Trophoblast cell (in vitro differentiated cells and primary cell): Measurements from ENCODE around the gene TBL3.
A peak's percentile ranks its signal among the peaks of the same experiment; 100 is the strongest.

Experiments used
- DNase-seq, 2 donors: peaks; one replicate each; pipeline ENCODE4 v3.0.0-alpha.2; 2016
- H2AFZ ChIP-seq: 2 replicates; pipeline ENCODE4 v1.6.1; 2013; ENCODE audit warnings: low read length, moderate library complexity, mild to moderate bottlenecking; ENCODE audit not compliant: insufficient read depth, poor library complexity
- H2AK5ac ChIP-seq: 2 replicates; pipeline ENCODE4 v1.6.1; 2013; ENCODE audit warnings: mild to moderate bottlenecking, low read length
- H2BK120ac ChIP-seq: 2 replicates; pipeline ENCODE4 v1.6.1; 2013; ENCODE audit warnings: low read length, mild to moderate bottlenecking, moderate library complexity; ENCODE audit not compliant: insufficient read depth, poor library complexity
- H2BK12ac ChIP-seq: 2 replicates; pipeline ENCODE4 v1.6.1; 2013; ENCODE audit warnings: mild to moderate bottlenecking, low read length, moderate library complexity
- H2BK5ac ChIP-seq: 2 replicates; pipeline ENCODE4 v1.6.1; 2013; ENCODE audit warnings: low read length, low read depth, moderate library complexity, mild to moderate bottlenecking; ENCODE audit not compliant: poor library complexity
- H3K14ac ChIP-seq: 2 replicates; pipeline ENCODE4 v1.6.1; 2013; ENCODE audit warnings: mild to moderate bottlenecking, low read length
- H3K18ac ChIP-seq: 2 replicates; pipeline ENCODE4 v1.6.1; 2013; ENCODE audit warnings: mild to moderate bottlenecking, low read length
- H3K23ac ChIP-seq: 2 replicates; pipeline ENCODE4 v1.6.1; 2013; ENCODE audit warnings: low read length
- H3K27ac ChIP-seq: 2 replicates; pipeline ENCODE4 v1.5.1; 2013; ENCODE audit warnings: low read depth, mild to moderate bottlenecking, inconsistent platforms, low read length, moderate library complexity
- H3K27me3 ChIP-seq: 2 replicates; pipeline ENCODE4 v1.6.1; 2013; ENCODE audit warnings: inconsistent platforms, mild to moderate bottlenecking, low read length, moderate library complexity; ENCODE audit not compliant: insufficient read depth
- H3K36me3 ChIP-seq, 2 experiments: 1 replicate in 1 of 2; 2 replicates in 1 of 2; pipeline ENCODE4 v1.6.1; 2013; ENCODE audit warnings: low read length in 2 of 2, mild to moderate bottlenecking in 2 of 2, moderate library complexity in 1 of 2; ENCODE audit not compliant: insufficient read depth in 2 of 2, control insufficient read depth in 1 of 2
- H3K4ac ChIP-seq: 2 replicates; pipeline ENCODE4 v1.6.1; 2013; ENCODE audit warnings: low read depth, mild to moderate bottlenecking, low read length, moderate library complexity
- H3K4me1 ChIP-seq, 2 experiments: 1 replicate in 1 of 2; 2 replicates in 1 of 2; pipeline ENCODE4 v1.6.1; 2013; ENCODE audit warnings: low read length in 2 of 2, mild to moderate bottlenecking in 2 of 2, moderate library complexity in 1 of 2; ENCODE audit not compliant: insufficient read depth in 2 of 2, control insufficient read depth in 1 of 2
- H3K4me2 ChIP-seq: 2 replicates; pipeline ENCODE4 v1.6.1; 2013; ENCODE audit warnings: inconsistent platforms, mild to moderate bottlenecking, low read length, moderate library complexity
- H3K4me3 ChIP-seq: 2 replicates; pipeline ENCODE4 v1.5.1; 2013; ENCODE audit warnings: mild to moderate bottlenecking, low read depth, low read length, inconsistent platforms
- H3K79me1 ChIP-seq: one replicate; pipeline ENCODE4 v1.6.1; 2013; ENCODE audit warnings: low read length
- H3K79me2 ChIP-seq: 2 replicates; pipeline ENCODE4 v1.6.1; 2013; ENCODE audit warnings: low read length, mild to moderate bottlenecking; ENCODE audit not compliant: control insufficient read depth, insufficient read depth, poor library complexity
- H3K9ac ChIP-seq: 2 replicates; pipeline ENCODE4 v1.6.1; 2013; ENCODE audit warnings: mild to moderate bottlenecking, low read length
- H3K9me3 ChIP-seq: 2 replicates; pipeline ENCODE4 v1.6.1; 2013; ENCODE audit warnings: low read depth, mild to moderate bottlenecking, control low read depth, inconsistent platforms, low read length; ENCODE audit not compliant: insufficient read depth
- H4K12ac ChIP-seq: 2 replicates; pipeline ENCODE4 v1.6.1; 2013; ENCODE audit warnings: low read depth, mild to moderate bottlenecking, low read length, moderate library complexity
- H4K8ac ChIP-seq: 2 replicates; pipeline ENCODE4 v1.6.1; 2013; ENCODE audit warnings: low read depth, mild to moderate bottlenecking, low read length, moderate library complexity
- H4K91ac ChIP-seq: one replicate; pipeline ENCODE4 v1.6.1; 2013; ENCODE audit warnings: low read depth, mild to moderate bottlenecking, low read length, moderate library complexity
- WGBS: extraction: QIAGEN DNeasy Blood & Tissue Kit; methylation state at CpG from one replicate; pipeline ENCODE4 v1.1.7; 2013; ENCODE audit warnings: missing lambda C conversion rate; ENCODE audit not compliant: insufficient read length, insufficient coverage; ENCODE audit errors: extremely low coverage; 5-methylcytosine and 5-hydroxymethylcytosine counted together

The TBL3 gene

DNA sequence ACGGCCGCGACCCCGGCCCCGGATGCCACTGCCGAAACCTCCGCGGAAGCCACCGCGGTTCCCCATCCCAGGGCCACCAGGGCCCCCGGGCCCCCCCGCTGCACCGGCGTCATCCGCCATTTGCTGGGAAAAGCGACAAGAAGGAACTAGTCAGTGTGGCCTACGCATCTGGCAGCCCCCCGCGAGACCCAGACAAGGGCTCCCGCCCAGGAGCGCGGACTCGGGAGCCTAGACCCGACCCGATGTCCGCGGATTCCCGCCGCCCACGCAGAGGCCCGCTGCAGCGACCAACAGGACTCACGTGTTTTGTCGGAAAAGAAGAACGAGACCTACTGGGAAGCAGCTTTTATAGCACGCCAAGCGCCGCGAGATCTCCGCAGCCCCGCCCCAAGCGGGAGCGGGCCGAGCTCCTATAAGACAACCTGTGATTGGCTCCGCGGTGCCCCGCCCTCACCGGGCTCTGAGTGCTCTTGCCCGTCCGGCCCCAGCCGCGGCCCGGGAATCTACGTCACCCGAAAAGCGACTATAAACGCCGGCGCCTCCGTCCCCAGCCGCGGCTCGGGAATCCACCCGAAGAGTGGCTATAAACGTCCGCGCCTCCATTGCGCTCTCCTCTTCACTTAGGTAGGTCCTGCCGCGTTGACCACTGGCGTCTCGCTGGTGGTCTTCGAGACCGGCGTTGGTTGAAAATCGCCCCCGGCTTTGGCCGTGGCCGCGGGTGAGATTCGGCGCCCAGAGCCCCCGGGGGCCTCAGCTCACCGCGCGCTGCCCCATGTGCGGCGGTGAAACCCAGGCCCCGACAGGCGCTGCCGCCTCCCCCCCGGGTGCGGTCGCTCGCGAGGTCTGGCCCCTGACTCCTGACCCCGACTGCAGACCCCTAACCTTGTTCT lies 7.1 kb upstream of the TBL3 start, which contains the start of gene RPS2:
Gene RPS2 (minus strand): TSS at position 321 of the 890 bp plus-strand sequence. CDS start 201 bp downstream, at position 120.
- Histone ChIP-seq H3K14ac (peak within 1 kb of the TSS; percentile 90), H2AK5ac (peak within 1 kb of the TSS; percentile 73), H2AFZ (peak within 1 kb of the TSS; percentile 28), H3K4me3 (peak within 1 kb of the TSS; percentile 97), H3K36me3 (peaks cover 23 to 28% of the 10 kb centered on the region in 2 experiments), H2BK12ac (no peak within 1 kb of the TSS), H3K18ac (peak within 1 kb of the TSS; percentile 98), H4K12ac (peak within 1 kb of the TSS; percentile 52), H4K8ac (peak within 1 kb of the TSS; percentile 95), H3K9me3 (no peaks in the 10 kb centered on the region), H2BK120ac (peak within 1 kb of the TSS; percentile 53), H2BK5ac (peak within 1 kb of the TSS; percentile 80), H3K4me1 (peaks cover 6 to 13% of the 10 kb centered on the region in 2 experiments), H3K27me3 (no peaks in the 10 kb centered on the region), H4K91ac (peak within 1 kb of the TSS; percentile 93), H3K4ac (peak within 1 kb of the TSS; percentile 90), H3K27ac (peak within 1 kb of the TSS; percentile 80), H3K79me2 (peaks cover 21% of the 10 kb centered on the region), H3K79me1 (peaks cover 8% of the 10 kb centered on the region), H3K23ac (no peak within 1 kb of the TSS), H3K9ac (peak within 1 kb of the TSS; percentile 100), H3K4me2 (peak within 1 kb of the TSS; percentile 94)
- WGBS: no CpG with 5 or more reads among the region's 97 CpGs
- DNase-seq: peak; percentile 99 to 100

DNA sequence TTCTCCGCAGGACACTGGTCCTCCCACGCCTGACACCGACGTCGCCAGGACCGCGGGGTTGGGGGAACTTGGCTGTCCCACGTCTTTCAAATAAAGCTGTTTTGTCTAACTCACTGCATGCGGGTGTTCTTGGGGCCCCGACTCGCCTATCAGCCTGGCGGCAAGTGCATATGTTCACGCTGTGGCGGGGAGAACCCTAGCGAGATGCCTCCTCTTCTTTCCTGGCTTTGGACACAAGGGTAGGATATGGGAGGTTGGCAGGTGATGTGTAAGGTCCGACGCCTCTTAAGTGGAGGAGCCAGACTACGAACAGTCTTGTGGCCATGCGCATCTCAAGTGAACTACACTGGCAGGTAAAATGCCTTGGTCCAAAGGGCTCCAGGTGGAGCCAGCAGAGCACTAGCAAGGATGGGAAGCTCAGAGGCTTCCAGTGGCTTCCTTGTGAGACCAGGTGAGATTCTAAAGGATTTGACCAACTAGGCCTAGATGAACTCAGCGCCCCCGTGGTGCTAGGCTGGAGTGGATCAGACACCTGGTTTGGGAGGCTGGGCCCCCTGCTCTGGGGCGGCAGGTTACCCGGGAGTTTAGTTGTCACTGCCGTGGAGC lies 6.4 kb upstream of the TBL3 start:
- H3K79me2 ChIP-seq: peaks cover 19% of the 10 kb centered on the region
- peak overlapping the region; percentile 98 for H3K18ac ChIP-seq
- H4K91ac ChIP-seq: peak overlapping the region; percentile 93
- peaks cover 23 to 28% of the 10 kb centered on the region in 2 experiments for H3K36me3 ChIP-seq
- peak overlapping the region; percentile 28 for H2AFZ ChIP-seq
- peaks cover 7% of the 10 kb centered on the region for H3K79me1 ChIP-seq
- H3K4me2 ChIP-seq: peak overlapping the region; percentile 87
- H3K4me3 ChIP-seq: peak overlapping the region; percentile 97
- H3K4me1 ChIP-seq: peaks cover 6 to 11% of the 10 kb centered on the region in 2 experiments
- H4K8ac ChIP-seq: peak overlapping the region; percentile 95
- H3K9ac ChIP-seq: peak overlapping the region; percentile 100
- H3K23ac ChIP-seq: no peak overlapping the region
- peak overlapping the region; percentile 90 for H3K14ac ChIP-seq
- H2BK5ac ChIP-seq: peak overlapping the region; percentile 80
- H3K4ac ChIP-seq: peak overlapping the region; percentile 90
- peak overlapping the region; percentile 45 for H4K12ac ChIP-seq
- peak overlapping the region; percentile 53 for H2BK120ac ChIP-seq
- peak overlapping the region; percentile 58 for H3K27ac ChIP-seq
- H3K9me3 ChIP-seq: no peaks in the 10 kb centered on the region
- DNase-seq: peak in 1 of 2 donors; percentile 22
- no peak overlapping the region for H2BK12ac ChIP-seq
- peak overlapping the region; percentile 11 for H2AK5ac ChIP-seq
- H3K27me3 ChIP-seq: no peaks in the 10 kb centered on the region
- WGBS: no CpG with 5 or more reads among the region's 24 CpGs

DNA sequence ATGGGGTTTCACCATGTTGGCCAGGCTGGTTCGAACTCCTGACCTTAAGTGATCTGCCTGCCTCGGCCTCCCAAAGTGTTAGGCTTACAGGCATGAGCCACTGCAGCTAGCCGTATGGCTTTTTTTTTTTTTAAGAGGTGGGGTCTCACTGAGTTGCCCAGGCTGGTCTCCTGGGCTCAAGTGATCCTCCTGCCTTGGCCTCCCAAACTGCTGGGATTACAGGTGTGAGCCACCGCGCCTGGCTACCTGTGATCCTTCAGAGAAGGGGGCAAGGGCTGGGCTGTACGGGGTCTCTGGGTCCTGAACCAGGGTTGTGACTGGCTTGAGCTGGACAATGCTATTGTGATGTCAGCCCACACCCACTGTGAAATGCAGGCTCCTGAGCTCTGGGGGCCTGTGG lies 5.4 kb upstream of the TBL3 start, which contains the start of gene RNF151:
Gene RNF151 (plus strand): TSS at position 397 of the 400 bp plus-strand sequence. CDS start 26 bp downstream, outside the sequence.
- Histone ChIP-seq H3K4me3 (peak within 1 kb of the TSS; percentile 97), H3K27me3 (no peaks in the 10 kb centered on the region), H2BK5ac (no peak within 1 kb of the TSS), H3K23ac (no peak within 1 kb of the TSS), H4K8ac (no peak within 1 kb of the TSS), H3K36me3 (peaks cover 23 to 24% of the 10 kb centered on the region in 2 experiments), H3K4me2 (peak within 1 kb of the TSS; percentile 87), H3K18ac (no peak within 1 kb of the TSS), H2AK5ac (no peak within 1 kb of the TSS), H4K12ac (no peak within 1 kb of the TSS), H4K91ac (no peak within 1 kb of the TSS), H3K4me1 (peaks cover 10 to 13% of the 10 kb centered on the region in 2 experiments), H3K9ac (peak within 1 kb of the TSS; percentile 100), H3K79me2 (peaks cover 19% of the 10 kb centered on the region), H2BK12ac (no peak within 1 kb of the TSS), H3K27ac (no peak within 1 kb of the TSS), H2AFZ (no peak within 1 kb of the TSS), H3K4ac (peak within 1 kb of the TSS; percentile 90), H3K9me3 (no peaks in the 10 kb centered on the region), H3K79me1 (peaks cover 8% of the 10 kb centered on the region), H3K14ac (no peak within 1 kb of the TSS), H2BK120ac (no peak within 1 kb of the TSS)
- no peak for DNase-seq
- no CpG with 5 or more reads among the region's 6 CpGs for WGBS

DNA sequence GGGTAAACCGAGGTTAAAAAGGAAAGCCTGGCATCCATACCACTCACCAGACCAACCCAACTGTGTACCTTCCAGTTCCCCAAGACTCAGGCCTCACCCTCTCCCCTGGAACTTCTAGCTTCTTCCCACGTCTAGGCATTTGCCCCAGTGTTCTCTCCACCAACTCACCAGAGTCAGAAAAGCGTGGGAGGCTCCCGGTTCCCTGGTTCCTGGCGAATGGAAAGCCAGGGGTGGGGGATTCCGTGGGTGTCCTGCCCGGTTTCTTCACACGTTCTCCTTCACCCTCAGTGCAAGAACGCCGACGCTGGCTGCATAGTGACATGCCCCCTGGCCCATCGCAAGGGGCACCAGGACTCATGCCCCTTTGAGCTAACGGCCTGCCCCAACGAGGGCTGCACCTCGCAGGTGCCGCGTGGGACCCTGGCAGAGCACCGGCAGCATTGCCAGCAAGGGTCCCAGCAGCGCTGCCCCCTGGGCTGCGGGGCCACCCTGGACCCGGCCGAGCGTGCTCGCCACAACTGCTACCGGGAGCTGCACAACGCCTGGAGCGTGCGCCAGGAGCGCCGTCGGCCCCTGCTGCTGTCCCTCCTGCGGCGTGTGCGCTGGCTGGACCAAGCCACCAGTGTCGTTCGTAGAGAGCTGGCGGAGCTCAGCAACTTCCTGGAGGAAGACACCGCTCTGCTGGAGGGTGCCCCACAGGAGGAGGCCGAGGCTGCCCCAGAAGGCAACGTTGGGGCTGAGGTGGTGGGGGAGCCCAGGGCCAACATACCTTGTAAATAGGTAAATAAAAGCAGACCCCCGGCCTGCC lies 3.5 kb upstream of the TBL3 start:
- peaks cover 15% of the 10 kb centered on the region for H3K79me1 ChIP-seq
- peaks cover 29% of the 10 kb centered on the region for H3K79me2 ChIP-seq
- H3K9me3 ChIP-seq: no peaks in the 10 kb centered on the region
- no peak overlapping the region for H3K4ac ChIP-seq
- WGBS: no CpG with 5 or more reads among the region's 41 CpGs
- H3K4me2 ChIP-seq: no peak overlapping the region
- no peaks in the 10 kb centered on the region for H3K27me3 ChIP-seq
- no peak overlapping the region for H2BK12ac ChIP-seq
- no peak overlapping the region for H4K12ac ChIP-seq
- no peak overlapping the region for H4K8ac ChIP-seq
- H2BK120ac ChIP-seq: no peak overlapping the region
- peaks cover 6% of the 10 kb centered on the region in 2 experiments for H3K36me3 ChIP-seq
- H2AFZ ChIP-seq: no peak overlapping the region
- H3K23ac ChIP-seq: no peak overlapping the region
- no peak overlapping the region for H3K18ac ChIP-seq
- no peak overlapping the region for H3K27ac ChIP-seq
- no peak overlapping the region for H3K9ac ChIP-seq
- peaks cover 16 to 18% of the 10 kb centered on the region in 2 experiments for H3K4me1 ChIP-seq
- H4K91ac ChIP-seq: no peak overlapping the region
- no peak overlapping the region for H2BK5ac ChIP-seq
- no peak for DNase-seq
- H3K4me3 ChIP-seq: no peak overlapping the region
- H3K14ac ChIP-seq: no peak overlapping the region
- H2AK5ac ChIP-seq: no peak overlapping the region
